Mesangial cell (primary cell): ENCODE results near the gene CNPY4. TPM values are rescaled to one million over a fixed set of nuclear protein-coding genes. Genes with fewer than 3 reads are reported as not detected.

Experiments used
- total RNA-seq: library from RNA; depleted of rRNA; stranded (reverse); fragments of >200 nt; gene quantifications from 2 replicates; pipeline ENCODE4 v1.2.3, GENCODE V29; 2015

The CNPY4 gene, protein sequence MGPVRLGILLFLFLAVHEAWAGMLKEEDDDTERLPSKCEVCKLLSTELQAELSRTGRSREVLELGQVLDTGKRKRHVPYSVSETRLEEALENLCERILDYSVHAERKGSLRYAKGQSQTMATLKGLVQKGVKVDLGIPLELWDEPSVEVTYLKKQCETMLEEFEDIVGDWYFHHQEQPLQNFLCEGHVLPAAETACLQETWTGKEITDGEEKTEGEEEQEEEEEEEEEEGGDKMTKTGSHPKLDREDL
- total RNA-seq = 11.2 and 12.5 TPM in 2 replicates

GRCh38 chr7:100119072-100119969 is at the start of gene CNPY4, which contains the start of gene TAF6:
CNPY4 (plus strand) TSS chr7:100119634; CDS start chr7:100119745, 111 bp downstream.
TAF6 (minus strand) TSS chr7:100119358; CDS start chr7:100114209, 5,149 bp downstream.

GRCh38 chr7:100081535-100082102 is 37.8 kb upstream of the CNPY4 start, which contains the start of gene ZNF3:
ZNF3 (minus strand) TSS chr7:100081723; CDS start chr7:100077357, 4,366 bp downstream.

GRCh38 chr7:100088621-100089457 is 30.6 kb upstream of the CNPY4 start, which contains the start of gene COPS6:
COPS6 (plus strand) TSS chr7:100088969; CDS start chr7:100088991, 22 bp downstream.

GRCh38 chr7:100101016-100101862 is 18.2 kb upstream of the CNPY4 start, which contains the start of the genes AP4M1 and MCM7:
AP4M1 (plus strand) TSS chr7:100101643; CDS start chr7:100101715, 72 bp downstream.
MCM7 (minus strand) TSS chr7:100101397; CDS start chr7:100101294, 103 bp downstream.

DNA sequence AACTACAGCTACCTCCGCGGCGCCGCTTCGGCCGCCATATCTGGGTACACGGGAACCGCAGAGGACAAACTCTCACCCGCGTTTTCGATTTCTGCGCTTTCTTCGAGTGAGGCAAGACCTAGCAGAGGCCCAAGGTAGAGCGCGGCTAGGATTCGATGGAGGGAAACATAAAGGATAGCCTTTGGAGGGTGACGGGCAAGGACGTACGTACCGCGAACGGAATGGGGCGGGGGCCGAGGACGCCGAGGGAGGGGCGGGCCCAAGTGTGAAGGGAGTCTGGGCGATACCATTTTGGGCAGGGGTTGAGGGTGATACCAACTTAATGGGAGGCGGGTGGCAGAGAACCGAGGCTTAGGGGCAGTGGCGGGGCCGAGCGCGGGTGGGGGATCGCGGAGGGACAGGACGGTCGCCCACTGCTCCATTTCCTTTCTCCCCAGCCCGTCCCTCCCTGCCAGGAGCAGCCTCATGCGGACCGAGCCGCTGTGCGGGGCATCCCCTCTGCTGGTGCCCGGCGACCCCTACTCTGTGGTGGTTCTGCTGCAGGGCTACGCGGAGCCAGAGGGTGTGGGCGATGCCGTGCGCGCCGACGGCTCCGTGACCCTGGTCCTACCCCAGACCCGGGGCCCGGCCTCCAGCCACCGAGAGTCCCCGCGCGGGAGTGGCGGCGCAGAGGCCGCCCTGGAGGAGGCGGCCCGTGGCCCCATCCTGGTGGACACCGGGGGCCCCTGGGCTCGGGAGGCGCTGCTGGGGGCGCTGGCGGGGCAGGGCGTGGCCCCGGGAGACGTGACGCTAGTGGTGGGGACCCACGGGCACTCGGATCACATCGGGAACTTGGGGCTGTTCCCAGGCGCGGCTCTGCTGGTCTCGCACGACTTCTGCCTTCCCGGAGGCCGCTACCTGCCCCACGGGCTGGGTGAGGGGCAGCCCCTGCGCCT is 7.8 kb downstream of the CNPY4 start, which contains the start of gene MBLAC1:
TSS of gene MBLAC1 (plus strand) at position 37 of the 935 bp plus-strand sequence. CDS start at position 466, 429 bp downstream.

GRCh38 chr7:100148559-100149328 is 29.3 kb downstream of the CNPY4 start, which contains the start of gene LAMTOR4:
LAMTOR4 (plus strand) TSS chr7:100148918; CDS start chr7:100148973, 55 bp downstream.

DNA sequence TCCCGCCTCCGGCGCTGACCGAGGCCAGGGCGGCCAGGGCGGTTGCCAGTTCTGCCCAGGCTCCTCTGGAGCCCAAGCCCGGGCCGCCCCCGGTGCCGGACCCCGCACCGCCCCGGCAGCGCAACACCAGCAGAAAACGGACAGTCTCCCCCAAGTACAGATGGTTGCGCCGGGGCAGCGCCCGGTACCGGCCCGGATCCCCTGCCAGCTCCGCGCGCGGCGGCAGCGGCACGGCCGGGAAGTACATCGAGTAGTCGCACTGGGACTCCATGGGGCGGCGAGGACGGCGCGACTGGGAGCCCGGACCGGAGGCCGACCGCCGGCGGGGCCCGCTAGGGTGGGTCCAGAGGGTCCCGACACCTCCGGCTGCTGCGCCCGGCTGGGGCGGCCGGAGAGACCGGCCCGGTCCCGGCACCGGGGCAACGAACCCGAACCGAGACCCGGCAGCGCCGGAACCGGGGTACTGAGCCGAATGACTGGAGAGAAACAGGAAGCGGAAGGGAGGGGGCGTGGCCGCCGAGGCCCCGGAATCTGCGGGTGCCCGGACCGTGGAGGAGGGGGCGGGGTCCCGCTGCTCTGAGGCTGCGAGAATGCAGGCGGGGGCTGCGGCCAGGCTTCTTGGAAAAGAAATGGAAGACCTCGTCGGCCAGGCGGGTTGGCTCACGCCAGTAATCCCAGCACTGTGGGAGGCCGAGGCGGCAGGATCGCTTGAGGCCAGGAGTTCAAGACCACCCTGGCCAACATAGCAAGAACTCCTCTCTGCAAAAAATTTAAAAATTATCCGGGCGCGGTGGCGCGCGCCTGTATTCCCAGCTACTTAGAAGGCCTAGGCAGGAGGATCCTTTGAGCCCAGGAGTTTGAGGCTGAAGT is 39.0 kb downstream of the CNPY4 start, which contains the start of gene TRAPPC14:
TSS of gene TRAPPC14 (minus strand) at position 495 of the 870 bp plus-strand sequence. CDS start at position 271, 224 bp downstream.

Other genes with a start within 250 kb of the CNPY4 start
- not detected in 2 replicates for gene OR2AE1, start 242.6 kb upstream of the CNPY4 start, total RNA-seq
- 11.1 and 22.4 TPM in 2 replicates for gene TRIM4, start 200.1 kb upstream of the CNPY4 start, total RNA-seq
- not detected in 2 replicates for gene GJC3, start 190.0 kb upstream of the CNPY4 start, total RNA-seq
- gene AZGP1, start 143.6 kb upstream of the CNPY4 start, total RNA-seq = 0.49 TPM in 1 of 2 replicates, not detected in the other
- gene ZKSCAN1, start 104.0 kb upstream of the CNPY4 start, total RNA-seq = 9.5 and 22.1 TPM in 2 replicates
- gene ZSCAN21, start 69.9 kb upstream of the CNPY4 start, total RNA-seq = 5.9 and 12.8 TPM in 2 replicates
- gene ZNF3, start 37.9 kb upstream of the CNPY4 start, total RNA-seq = 14.0 and 22.6 TPM in 2 replicates
- 64.1 and 82.9 TPM in 2 replicates for gene COPS6, start 30.7 kb upstream of the CNPY4 start, total RNA-seq
- 43.5 and 242 TPM in 2 replicates for gene MCM7, start 18.2 kb upstream of the CNPY4 start, total RNA-seq
- 21.3 and 31.3 TPM in 2 replicates for gene AP4M1, start 18.0 kb upstream of the CNPY4 start, total RNA-seq
- gene TAF6, start 276 bp upstream of the CNPY4 start, total RNA-seq = 62.0 and 104 TPM in 2 replicates
- gene MBLAC1, start 7.3 kb downstream of the CNPY4 start, total RNA-seq = 2.2 and 2.8 TPM in 2 replicates
- gene LAMTOR4, start 29.3 kb downstream of the CNPY4 start, total RNA-seq = 166 and 186 TPM in 2 replicates
- gene TRAPPC14, start 39.1 kb downstream of the CNPY4 start, total RNA-seq = 9.8 and 13.1 TPM in 2 replicates
- 1.3 and 2.7 TPM in 2 replicates for gene GAL3ST4, start 49.0 kb downstream of the CNPY4 start, total RNA-seq
- 2.8 and 4.4 TPM in 2 replicates for gene GPC2, start 57.7 kb downstream of the CNPY4 start, total RNA-seq
- gene STAG3, start 58.3 kb downstream of the CNPY4 start, total RNA-seq = 0.25 and 0.33 TPM in 2 replicates
- gene PVRIG, start 100.3 kb downstream of the CNPY4 start, total RNA-seq = not detected in 2 replicates
- gene SPDYE3, start 188.1 kb downstream of the CNPY4 start, total RNA-seq = not detected in 2 replicates
- gene PILRB, start 238.5 kb downstream of the CNPY4 start, total RNA-seq = 10.6 and 12.5 TPM in 2 replicates